NT2/D1 (cell line): ENCODE data around the gene METTL21C.

Source experiments
- DNase-seq: peaks from one replicate; pipeline ENCODE4 v3.0.0-alpha.2; 2011; ENCODE audit warnings: low read depth, low spot score
- H3K27me3 ChIP-seq: 2 replicates; pipeline ENCODE4 v1.6.0; 2011; ENCODE audit warnings: mild to moderate bottlenecking; ENCODE audit not compliant: insufficient read length, insufficient read depth
- H3K36me3 ChIP-seq: 2 replicates; pipeline ENCODE4 v1.6.1; 2011; ENCODE audit warnings: mild to moderate bottlenecking, low read length, mixed read lengths; ENCODE audit not compliant: insufficient read depth, insufficient read length
- H3K4me1 ChIP-seq: 2 replicates; pipeline ENCODE4 v1.5.1; 2011; ENCODE audit not compliant: insufficient read depth, insufficient read length
- H3K4me3 ChIP-seq: 2 replicates; pipeline ENCODE4 v1.5.1; 2011; ENCODE audit warnings: low read depth; ENCODE audit not compliant: insufficient read length
- H3K9ac ChIP-seq: 2 replicates; pipeline ENCODE4 v1.6.0; 2011; ENCODE audit warnings: low read depth; ENCODE audit not compliant: insufficient read length
- H3K9me3 ChIP-seq: 2 replicates; pipeline ENCODE4 v1.5.1; 2011; ENCODE audit warnings: mild to moderate bottlenecking, low read length; ENCODE audit not compliant: insufficient read depth
- SUZ12 ChIP-seq: IDR thresholded peaks from 2 replicates; pipeline ENCODE4 v1.6.1; 2011; ENCODE audit not compliant: insufficient read length, insufficient read depth; ENCODE audit errors: extremely low read depth
- YY1 ChIP-seq: IDR thresholded peaks from 2 replicates; pipeline ENCODE4 v1.6.1; 2011; ENCODE audit not compliant: insufficient read length, insufficient read depth
- ZNF274 ChIP-seq: IDR thresholded peaks from 2 replicates; pipeline ENCODE4 v1.6.1; 2011; ENCODE audit warnings: mild to moderate bottlenecking, low read depth, low read length

Gene METTL21C

GRCh38 chr13:102718746-102719145 is 23.9 kb upstream of the METTL21C start:
- no peaks in the 10 kb centered on the region for H3K9me3 ChIP-seq
- H3K4me1 ChIP-seq, result no peaks in the 10 kb centered on the region
- no peaks in the 10 kb centered on the region for H3K36me3 ChIP-seq
- H3K9ac ChIP-seq, result no peak overlapping the region
- TF ChIP-seq YY1, result no peak
- TF ChIP-seq SUZ12, result no peak
- TF ChIP-seq ZNF274, result no peak
- H3K4me3 ChIP-seq, result no peak overlapping the region
- no peaks in the 10 kb centered on the region for H3K27me3 ChIP-seq
- DNase-seq, result no peak

GRCh38 chr13:102715447-102715846 is 20.6 kb upstream of the METTL21C start:
- Histone ChIP-seq H3K27me3 (no peaks in the 10 kb centered on the region), H3K9ac (no peak overlapping the region), H3K4me1 (no peaks in the 10 kb centered on the region), H3K36me3 (no peaks in the 10 kb centered on the region), H3K4me3 (no peak overlapping the region), H3K9me3 (no peaks in the 10 kb centered on the region)
- no peak for DNase-seq
- TF ChIP-seq SUZ12, result no peak
- no peak for TF ChIP-seq ZNF274
- no peak for TF ChIP-seq YY1

GRCh38 chr13:102710261-102710679 is 15.4 kb upstream of the METTL21C start:
- Histone ChIP-seq H3K27me3 (no peaks in the 10 kb centered on the region), H3K4me1 (no peaks in the 10 kb centered on the region), H3K4me3 (no peak overlapping the region), H3K9me3 (no peaks in the 10 kb centered on the region), H3K9ac (no peak overlapping the region), H3K36me3 (no peaks in the 10 kb centered on the region)
- TF ChIP-seq ZNF274 (no peak), YY1 (no peak), SUZ12 (no peak)
- DNase-seq, result no peak

GRCh38 chr13:102709536-102709935 is 14.7 kb upstream of the METTL21C start:
- Histone ChIP-seq H3K36me3 (no peaks in the 10 kb centered on the region), H3K27me3 (no peaks in the 10 kb centered on the region), H3K9ac (no peak overlapping the region), H3K9me3 (no peaks in the 10 kb centered on the region), H3K4me1 (no peaks in the 10 kb centered on the region), H3K4me3 (no peak overlapping the region)
- TF ChIP-seq YY1 (no peak), SUZ12 (no peak), ZNF274 (no peak)
- no peak for DNase-seq

GRCh38 chr13:102708991-102709390 is 14.1 kb upstream of the METTL21C start:
- Histone ChIP-seq H3K36me3 (no peaks in the 10 kb centered on the region), H3K9me3 (no peaks in the 10 kb centered on the region), H3K4me1 (no peaks in the 10 kb centered on the region), H3K9ac (no peak overlapping the region), H3K4me3 (no peak overlapping the region), H3K27me3 (no peaks in the 10 kb centered on the region)
- TF ChIP-seq YY1 (no peak), SUZ12 (no peak), ZNF274 (no peak)
- no peak for DNase-seq

GRCh38 chr13:102708211-102708610 is 13.4 kb upstream of the METTL21C start:
- TF ChIP-seq YY1, result no peak
- H3K27me3 ChIP-seq, result no peaks in the 10 kb centered on the region
- no peak for DNase-seq
- H3K4me1 ChIP-seq, result no peaks in the 10 kb centered on the region
- H3K36me3 ChIP-seq, result no peaks in the 10 kb centered on the region
- no peak overlapping the region for H3K9ac ChIP-seq
- H3K4me3 ChIP-seq, result no peak overlapping the region
- no peaks in the 10 kb centered on the region for H3K9me3 ChIP-seq

- DNase-seq, result no peak
- H3K4me3 ChIP-seq, result no peak overlapping the region
Observed at GRCh38 chr13:102707467-102707866, 12.6 kb upstream of the METTL21C start.

More at GRCh38 chr13:102707467-102707866, 12.6 kb upstream of the METTL21C start:
- H3K9me3 ChIP-seq, result no peaks in the 10 kb centered on the region
- TF ChIP-seq ZNF274 (no peak), YY1 (no peak), SUZ12 (no peak)
- H3K27me3 ChIP-seq, result no peaks in the 10 kb centered on the region
- no peak overlapping the region for H3K9ac ChIP-seq
- no peaks in the 10 kb centered on the region for H3K36me3 ChIP-seq
- H3K4me1 ChIP-seq, result no peaks in the 10 kb centered on the region
